GM12801 (cell line): ENCODE measurements around the gene CCM2.

Experiments used
- TF ChIP-seq, protein P1 (sequence below): IDR thresholded peaks from one replicate; pipeline ENCODE4 v1.5.1; 2011; ENCODE audit warnings: control low read depth; ENCODE audit not compliant: insufficient read length; ENCODE audit errors: extremely low read depth

The CCM2 gene

DNA sequence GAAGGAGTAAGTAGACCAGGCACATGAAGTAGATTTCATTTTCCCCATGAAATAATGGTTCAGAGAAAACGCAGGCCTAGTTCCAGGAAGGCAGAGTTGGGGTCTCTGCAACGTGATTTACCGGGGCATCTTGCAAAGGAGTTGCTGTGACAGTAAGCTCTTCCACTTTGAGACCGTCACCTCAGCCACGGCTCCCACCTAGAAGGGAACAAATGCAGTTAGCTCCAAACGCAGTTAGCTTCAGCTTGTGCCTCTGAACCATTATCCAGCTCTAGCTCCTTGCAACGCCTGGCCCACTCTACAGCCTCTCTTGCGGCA lies 14.1 kb upstream of the CCM2 start:
- TF ChIP-seq, protein P1, sequence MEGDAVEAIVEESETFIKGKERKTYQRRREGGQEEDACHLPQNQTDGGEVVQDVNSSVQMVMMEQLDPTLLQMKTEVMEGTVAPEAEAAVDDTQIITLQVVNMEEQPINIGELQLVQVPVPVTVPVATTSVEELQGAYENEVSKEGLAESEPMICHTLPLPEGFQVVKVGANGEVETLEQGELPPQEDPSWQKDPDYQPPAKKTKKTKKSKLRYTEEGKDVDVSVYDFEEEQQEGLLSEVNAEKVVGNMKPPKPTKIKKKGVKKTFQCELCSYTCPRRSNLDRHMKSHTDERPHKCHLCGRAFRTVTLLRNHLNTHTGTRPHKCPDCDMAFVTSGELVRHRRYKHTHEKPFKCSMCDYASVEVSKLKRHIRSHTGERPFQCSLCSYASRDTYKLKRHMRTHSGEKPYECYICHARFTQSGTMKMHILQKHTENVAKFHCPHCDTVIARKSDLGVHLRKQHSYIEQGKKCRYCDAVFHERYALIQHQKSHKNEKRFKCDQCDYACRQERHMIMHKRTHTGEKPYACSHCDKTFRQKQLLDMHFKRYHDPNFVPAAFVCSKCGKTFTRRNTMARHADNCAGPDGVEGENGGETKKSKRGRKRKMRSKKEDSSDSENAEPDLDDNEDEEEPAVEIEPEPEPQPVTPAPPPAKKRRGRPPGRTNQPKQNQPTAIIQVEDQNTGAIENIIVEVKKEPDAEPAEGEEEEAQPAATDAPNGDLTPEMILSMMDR, result no peak

DNA sequence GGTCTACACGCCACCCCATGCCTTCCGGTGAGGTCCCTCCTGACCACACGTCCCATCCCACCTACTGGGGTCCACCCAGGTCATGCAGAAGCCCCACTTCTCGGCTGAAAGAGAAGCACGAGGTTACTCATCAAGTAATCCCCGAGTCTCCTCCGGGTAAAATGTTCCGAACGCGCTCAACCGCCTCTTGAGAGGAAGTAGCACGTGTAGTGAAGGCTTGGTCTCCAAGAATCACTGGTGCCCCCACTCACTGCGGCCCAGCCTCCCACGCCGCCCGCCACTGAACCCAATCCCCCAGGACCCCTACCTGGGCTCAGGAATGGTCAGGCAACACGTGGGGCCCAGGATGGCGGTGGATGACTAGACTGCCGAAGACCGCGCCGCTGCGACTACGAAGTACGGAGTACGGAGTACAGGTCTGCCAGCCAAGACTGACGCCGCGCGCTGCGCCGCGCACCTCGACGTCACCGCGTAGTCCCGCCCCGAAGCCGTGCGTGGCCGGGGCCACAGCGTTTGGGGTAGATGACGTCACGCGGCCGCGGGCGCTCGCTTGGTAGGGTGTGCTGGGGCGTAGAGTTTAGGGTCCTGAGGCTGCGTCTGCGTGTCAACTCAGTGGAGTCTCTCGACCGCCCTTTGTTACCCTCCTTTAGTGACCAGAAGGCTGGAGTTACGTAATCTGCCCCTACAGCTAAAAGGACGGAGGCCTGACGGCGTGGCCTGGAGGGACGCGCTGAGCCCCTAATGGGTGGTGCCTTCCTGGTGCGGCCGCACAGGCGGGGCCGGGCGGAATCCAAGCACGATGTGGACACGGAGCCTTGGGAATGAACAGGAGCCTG lies 13.6 kb upstream of the CCM2 start:
- TF ChIP-seq, protein P1, result no peak

- TF ChIP-seq, protein P1, result no peak
Measured at GRCh38 chr7:44987457-44987856, 12.5 kb upstream of the CCM2 start.

DNA sequence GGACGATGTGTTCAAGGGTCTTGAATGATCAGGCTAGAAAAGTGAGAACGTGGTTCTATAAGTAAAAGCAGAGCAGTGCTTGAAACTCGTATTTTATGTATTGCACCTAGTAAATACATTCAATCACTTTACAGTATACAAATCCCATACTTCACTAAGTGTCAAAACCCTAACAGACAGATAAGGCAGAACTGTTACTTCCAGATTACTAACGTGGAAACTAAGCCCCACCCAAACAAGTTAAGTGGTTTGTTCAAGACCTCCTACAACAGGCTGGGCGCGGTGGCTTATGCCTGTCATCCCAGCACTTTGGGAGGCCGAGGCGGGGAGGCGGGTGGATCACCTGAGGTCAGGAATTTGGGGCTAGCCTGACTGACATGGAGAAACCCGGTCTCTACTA lies 12.0 kb upstream of the CCM2 start:
- TF ChIP-seq, protein P1, result no peak

DNA sequence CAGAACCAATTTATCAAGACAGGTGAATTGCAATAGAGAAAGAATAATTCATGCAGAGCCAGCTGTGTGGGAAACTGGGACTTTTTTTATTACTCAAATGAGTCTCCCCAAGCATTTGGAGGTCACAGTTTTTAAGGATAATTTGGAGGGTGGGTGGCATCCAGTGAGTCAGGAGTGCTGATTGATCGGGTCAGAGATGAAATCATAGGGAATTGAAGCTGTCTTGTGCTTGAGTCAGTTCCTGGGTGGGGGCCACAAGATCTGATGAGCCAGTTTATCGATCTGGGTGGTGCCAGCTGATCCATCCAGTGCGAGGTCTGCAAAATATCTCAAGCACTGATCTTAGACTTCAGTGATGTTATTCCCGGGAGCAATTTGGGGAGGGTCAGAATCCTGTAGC lies 11.3 kb upstream of the CCM2 start:
- TF ChIP-seq, protein P1, result no peak

- TF ChIP-seq, protein P1, result no peak
Measured at GRCh38 chr7:44989132-44989531, 10.9 kb upstream of the CCM2 start.

GRCh38 chr7:44990109-44991023 lies 9.6 kb upstream of the CCM2 start:
- TF ChIP-seq, protein P1, result no peak
